Liver (tissue), 3 donors: Measurements from ENCODE around the gene STK32C.

Source experiments
- EGR1 ChIP-seq, 2 donors: IDR thresholded peaks; 2 replicates each; pipeline ENCODE4 v1.6.1; 2016 to 2018; ENCODE audit warnings: antibody characterized with exemption in 2 of 2, low read depth in 2 of 2
- NR2F2 ChIP-seq: IDR thresholded peaks from 2 replicates; pipeline ENCODE4 v1.6.1; 2016; ENCODE audit warnings: antibody characterized with exemption
- RAD21 ChIP-seq, 2 donors: IDR thresholded peaks; 2 replicates each; pipeline ENCODE4 v1.6.1; 2016; ENCODE audit warnings: antibody characterized with exemption in 2 of 2, mild to moderate bottlenecking in 2 of 2
- SP1 ChIP-seq: IDR thresholded peaks from 2 replicates; pipeline ENCODE4 v1.6.1; 2018; ENCODE audit warnings: antibody characterized with exemption, mild to moderate bottlenecking
- TF ChIP-seq, protein P1 (sequence below): fragments of 150-350 bp; IDR thresholded peaks from 2 replicates; pipeline ENCODE4 v1.5.1; 2017; ENCODE audit warnings: improper control_type of control experiment, low read depth, low read length; ENCODE audit not compliant: missing input control
- TF ChIP-seq, protein P2 (sequence below): IDR thresholded peaks from 2 replicates; pipeline ENCODE4 v1.6.1; 2016; ENCODE audit warnings: antibody characterized with exemption
- donor health status: healthy.
- donor health status: healthy.

DNA sequence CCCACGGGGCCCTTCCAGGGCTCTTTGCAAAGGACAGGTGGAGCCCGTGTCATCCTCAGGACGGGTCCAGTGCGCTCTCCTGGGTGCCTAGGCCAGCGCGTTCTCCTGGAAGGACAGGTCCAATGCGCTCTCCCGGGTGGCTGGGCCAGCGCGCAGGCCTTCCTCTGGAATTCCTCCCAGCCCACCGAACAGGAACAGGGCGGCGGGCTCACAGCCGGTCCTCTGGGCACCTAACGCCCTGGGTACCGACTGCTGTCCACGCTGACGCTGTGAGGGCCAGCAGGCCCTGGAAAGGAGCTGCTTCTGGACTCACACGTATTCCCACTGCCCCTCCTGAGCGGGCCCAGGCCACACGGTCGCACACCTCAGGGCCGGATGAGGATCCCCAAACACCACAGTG, 49.3 kb downstream of the STK32C start:
- TF ChIP-seq, protein P1, sequence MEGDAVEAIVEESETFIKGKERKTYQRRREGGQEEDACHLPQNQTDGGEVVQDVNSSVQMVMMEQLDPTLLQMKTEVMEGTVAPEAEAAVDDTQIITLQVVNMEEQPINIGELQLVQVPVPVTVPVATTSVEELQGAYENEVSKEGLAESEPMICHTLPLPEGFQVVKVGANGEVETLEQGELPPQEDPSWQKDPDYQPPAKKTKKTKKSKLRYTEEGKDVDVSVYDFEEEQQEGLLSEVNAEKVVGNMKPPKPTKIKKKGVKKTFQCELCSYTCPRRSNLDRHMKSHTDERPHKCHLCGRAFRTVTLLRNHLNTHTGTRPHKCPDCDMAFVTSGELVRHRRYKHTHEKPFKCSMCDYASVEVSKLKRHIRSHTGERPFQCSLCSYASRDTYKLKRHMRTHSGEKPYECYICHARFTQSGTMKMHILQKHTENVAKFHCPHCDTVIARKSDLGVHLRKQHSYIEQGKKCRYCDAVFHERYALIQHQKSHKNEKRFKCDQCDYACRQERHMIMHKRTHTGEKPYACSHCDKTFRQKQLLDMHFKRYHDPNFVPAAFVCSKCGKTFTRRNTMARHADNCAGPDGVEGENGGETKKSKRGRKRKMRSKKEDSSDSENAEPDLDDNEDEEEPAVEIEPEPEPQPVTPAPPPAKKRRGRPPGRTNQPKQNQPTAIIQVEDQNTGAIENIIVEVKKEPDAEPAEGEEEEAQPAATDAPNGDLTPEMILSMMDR, result no peak
- TF ChIP-seq EGR1 (IDR thresholded peaks at IDR 0.05; ENCODE audit: low read depth in 2 of 2) (no peak), RAD21 (IDR thresholded peaks at IDR 0.05) (no peak), NR2F2 (no peak), SP1 (no peak)
- TF ChIP-seq, protein P2, sequence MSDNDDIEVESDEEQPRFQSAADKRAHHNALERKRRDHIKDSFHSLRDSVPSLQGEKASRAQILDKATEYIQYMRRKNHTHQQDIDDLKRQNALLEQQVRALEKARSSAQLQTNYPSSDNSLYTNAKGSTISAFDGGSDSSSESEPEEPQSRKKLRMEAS, result no peak
